GM21447 (cell line): ENCODE data around the gene CD58.
"Not testable (repeated sequence)": the region's sequence is repeated elsewhere in the genome, so short reads cannot be mapped to it uniquely, and the experiment has no call there.

ENCODE experiments used
- ATAC-seq: cut with Tn5 transposase; IDR thresholded peaks from one replicate; pipeline ENCODE4 v1.9.1; 2021; ENCODE audit not compliant: unreplicated experiment

CD58 gene

GRCh38 chr1:116593977-116594376 lies 23.2 kb upstream of the CD58 start:
- ATAC-seq, result not testable (repeated sequence)

- ATAC-seq, result not testable (repeated sequence)
These were observed 22.6 kb upstream of the CD58 start for GRCh38 chr1:116593401-116593800.

GRCh38 chr1:116591951-116592605 lies 21.3 kb upstream of the CD58 start:
- not testable (repeated sequence) for ATAC-seq

DNA sequence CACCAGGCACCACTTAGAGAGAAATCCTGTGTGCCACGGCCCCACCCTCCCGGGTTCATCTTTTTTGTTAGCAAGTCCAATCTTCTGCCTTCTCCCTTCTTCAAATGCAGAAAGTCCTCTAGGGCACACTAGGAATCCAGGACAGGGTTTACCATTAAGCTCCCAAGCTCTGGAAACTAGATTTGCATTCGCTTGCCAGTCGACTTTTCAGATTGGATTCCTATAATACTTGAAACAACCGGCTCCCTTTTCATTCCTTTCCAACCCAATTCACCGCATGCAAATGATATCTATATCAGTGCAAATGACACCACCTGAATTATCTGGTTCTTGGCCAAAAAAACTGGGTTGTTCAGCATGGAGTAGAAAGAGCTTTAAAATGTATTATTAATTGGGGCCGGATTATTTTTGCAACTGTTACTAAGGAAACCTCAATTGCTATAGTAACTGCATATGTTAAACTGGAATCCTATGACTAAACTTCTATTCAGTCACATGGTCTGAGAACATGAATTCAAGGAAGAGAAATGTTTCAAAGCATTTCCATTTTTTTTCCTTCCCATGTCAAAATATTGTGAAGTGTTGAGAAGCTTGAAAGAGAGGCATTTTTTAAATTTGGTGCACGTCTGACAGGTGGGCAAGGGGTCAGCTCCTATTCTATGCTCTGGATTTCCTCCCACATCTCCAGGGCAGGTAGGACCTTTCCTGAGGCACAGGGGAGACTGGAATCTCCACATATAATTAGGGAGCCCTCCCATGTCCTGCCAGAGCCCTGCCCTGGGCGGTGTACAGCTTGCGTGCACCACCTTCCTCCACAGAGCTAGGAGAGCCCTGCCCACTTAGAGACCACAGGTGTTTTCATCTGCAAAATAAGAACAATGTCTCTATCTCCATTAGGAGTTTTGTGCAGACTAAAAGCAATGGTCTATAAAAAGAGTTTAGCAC lies 20.5 kb upstream of the CD58 start:
- not testable (repeated sequence) for ATAC-seq

GRCh38 chr1:116590359-116591005 lies 19.7 kb upstream of the CD58 start:
- ATAC-seq, result not testable (repeated sequence)

GRCh38 chr1:116589101-116589735 lies 18.4 kb upstream of the CD58 start:
- not testable (repeated sequence) for ATAC-seq

- no peak for ATAC-seq
These were observed 16.8 kb upstream of the CD58 start for GRCh38 chr1:116587501-116588227.

DNA sequence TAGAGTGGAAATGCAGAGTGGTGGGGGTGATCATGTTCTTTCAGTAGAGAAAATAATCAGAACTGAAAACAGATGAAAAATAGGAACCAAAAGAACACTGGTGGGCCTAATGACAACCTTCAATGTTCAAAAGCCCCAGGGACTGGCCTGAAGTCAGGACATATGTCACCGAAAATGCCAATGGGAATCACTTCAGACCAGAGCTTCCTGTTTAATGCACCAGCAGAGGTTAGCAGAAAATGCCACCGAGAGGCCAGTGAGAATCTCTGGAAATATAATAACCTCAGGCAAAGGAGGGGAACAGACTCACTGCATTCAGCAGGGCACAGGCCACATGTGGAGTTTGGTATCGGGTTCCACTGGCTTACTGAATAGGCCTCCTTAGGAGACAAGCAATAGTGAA lies 15.9 kb upstream of the CD58 start:
- ATAC-seq, result peak; percentile 83

GRCh38 chr1:116585886-116586285 lies 15.1 kb upstream of the CD58 start:
- ATAC-seq, result no peak

DNA sequence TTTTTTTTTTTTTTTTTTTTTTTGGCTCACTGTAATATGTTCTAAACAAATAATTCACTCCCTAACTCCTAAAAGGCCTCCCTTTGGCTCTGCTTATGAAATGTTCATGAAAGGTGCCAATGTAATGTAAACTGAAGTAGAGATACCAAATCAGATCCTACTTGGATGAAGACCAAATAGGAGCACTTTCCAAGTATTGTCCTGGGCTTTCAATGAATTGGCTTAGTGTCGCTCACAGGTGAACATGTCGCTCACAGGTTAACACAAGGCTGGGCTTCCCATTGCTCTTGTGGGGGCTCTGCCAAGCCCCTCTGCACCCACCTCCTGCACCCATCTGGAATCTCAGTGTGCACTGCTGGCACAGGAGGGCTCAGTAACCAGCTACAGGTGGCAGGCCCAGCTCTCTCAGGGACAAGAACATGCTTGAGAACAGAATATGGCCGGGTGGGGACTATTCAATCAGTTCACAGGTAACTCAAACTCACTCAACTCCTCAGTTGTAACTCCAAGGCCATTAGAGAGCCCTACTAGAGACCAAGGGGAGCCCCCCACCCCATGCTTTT lies 10.6 kb upstream of the CD58 start:
- no peak for ATAC-seq

DNA sequence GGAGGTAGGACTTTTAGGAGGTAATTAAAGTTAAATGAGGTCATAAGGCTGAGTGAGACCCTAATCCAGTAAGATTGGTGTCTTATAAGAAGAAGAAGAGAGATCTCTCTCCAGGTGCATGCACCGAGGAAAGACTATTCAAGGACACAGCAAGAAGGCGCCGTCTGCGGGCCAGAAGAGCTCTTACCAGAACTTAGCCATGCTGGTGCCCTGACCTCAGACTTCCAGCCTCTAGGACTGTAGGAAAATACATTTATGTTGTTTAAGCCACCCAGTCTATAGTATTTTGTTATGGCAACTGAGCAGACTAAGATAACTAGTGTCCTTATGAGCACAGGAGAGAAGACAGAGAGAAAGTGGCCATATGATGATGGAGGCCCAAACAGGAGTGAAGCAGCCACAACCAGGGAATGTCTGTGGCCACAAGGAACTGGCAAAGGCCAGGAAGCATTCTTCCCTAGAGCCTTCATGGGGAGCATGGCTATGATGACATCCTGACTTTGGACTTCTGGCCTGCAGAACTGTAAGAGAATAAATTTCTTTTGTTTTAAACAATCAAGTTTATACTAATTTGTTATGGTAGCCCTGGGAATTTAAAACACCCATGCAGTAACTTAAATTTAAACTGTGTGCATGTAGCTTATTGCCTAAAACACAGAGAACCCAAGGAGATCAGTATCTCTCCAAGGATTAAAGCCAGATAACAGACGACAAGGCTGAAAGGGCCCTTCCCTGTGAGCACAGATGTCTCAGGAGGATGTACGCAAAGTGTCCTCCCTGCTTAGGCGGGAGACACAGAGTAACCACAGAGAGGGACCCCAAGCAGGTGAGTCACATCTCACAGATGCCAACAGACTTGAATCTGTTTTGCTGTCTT lies 9.9 kb upstream of the CD58 start:
- ATAC-seq, result no peak

DNA sequence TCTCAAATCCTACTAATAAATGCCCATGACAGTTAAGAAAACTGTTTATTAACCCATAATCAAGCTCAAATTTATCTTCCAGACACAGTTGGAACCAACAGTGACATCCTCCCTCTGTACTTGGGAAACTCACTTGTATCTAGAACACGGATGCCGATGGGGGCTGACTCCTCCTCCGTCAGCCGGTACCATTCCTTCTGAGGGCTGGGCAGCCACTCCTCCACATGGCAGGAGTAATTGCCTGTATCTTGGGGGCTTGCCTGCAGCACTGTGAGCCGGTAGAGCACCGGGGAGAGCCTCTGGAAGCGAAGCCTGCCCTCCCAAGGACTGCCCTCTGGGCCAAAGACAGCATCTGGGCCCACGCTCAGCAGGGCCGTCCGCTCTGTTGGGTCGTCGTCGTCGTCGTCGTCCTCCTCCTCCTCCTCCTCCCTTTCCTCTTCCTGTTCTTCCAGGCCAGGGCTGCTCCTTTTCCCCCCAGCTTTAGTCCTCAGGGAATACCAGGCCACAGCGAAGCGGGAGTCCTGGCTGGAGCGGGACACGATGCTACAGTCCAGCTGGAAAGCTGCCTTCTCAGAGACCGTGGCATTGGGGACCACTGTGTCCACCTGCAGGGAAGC lies 8.5 kb upstream of the CD58 start:
- ATAC-seq, result no peak

DNA sequence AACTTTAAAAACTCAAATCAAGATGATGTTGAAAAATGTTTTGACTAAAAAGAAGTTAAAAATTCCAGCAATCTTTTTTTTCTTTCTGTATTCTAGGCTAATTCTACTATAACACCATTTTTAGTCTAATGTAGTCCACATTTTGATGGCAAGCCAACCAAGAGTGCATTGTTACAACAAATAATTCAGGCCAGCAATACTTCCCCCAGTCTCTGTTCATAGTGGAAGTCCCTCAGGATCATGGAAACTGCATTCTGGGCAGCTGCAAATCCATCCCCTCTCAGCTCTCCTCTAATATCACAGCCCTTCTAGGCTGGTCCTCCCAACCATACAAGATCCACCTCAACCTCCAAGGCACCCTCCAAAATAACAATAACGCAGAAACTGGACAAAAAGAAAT lies 7.8 kb upstream of the CD58 start:
- no peak for ATAC-seq

DNA sequence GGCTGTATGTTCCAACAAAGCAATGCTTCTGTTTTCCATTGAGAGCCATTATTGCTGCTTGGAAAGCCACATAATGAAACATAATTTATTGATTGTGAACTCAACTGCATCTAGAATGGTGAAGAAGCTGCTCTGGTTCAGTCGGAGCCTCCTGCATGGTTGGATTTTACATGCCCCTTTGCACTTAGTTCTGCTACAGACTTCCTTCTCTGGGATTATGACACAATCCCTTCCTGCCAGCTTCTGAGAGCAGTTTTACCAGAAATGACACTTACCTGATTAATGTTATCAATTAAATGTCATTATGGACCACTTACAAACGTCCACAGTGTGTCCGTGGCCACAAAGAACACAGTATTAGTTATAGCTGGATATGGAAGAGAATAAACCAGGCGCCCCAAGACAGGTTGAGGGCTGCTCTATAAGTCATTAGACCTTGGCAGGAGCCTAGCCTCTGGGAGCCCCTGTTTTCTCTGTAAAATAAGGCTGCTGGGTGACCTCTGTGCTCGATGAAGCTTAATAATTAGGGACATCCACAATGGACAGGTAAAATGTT lies 7.0 kb upstream of the CD58 start:
- no peak for ATAC-seq

- no peak for ATAC-seq
These were observed 3.9 kb upstream of the CD58 start for GRCh38 chr1:116574581-116575291.

- no peak for ATAC-seq
These were observed 2.7 kb upstream of the CD58 start for GRCh38 chr1:116573431-116574095.

DNA sequence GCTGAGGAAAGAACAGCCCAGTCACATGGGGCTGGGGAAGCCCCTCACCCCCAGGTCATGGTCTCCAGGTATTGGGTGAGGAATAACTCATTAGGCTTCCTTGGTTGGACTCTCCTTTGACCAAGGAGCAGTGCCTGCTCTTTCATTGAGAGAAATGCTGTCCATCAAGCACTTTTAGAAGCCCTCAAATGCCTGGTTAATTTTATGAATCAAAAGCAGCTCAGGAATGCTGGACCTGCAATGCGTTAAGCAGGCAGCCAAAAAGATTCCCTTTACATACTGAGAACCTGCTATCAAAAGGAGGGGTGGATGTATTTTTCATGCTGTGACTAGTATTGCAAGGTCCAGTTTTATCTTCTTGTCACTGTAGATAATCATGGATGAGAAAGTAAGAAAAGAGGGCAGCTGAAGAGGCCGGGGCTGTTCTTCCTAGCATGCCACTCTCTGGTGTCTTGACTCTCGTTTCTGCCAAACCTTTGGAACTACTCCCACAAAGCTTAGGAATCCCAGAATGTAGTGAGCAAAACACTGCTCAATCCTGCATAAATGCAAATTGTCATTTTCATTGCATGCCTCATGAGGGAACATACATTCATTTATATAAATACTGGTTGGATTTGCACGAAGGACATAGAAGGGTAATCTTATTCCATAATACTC lies 2.1 kb upstream of the CD58 start:
- no peak for ATAC-seq
